Activated T-helper 1 cell treated with anti-CD3 and anti-CD28 coated beads, Interleukin-12 subunit alpha, Interleukin-12 subunit beta, Interleukin-2, Interleukin-4 antibody, amounts not matched to agents 30 ng/mL and 10 ng/mL and 1 ng/mL, durations not matched to agents 14 hours and 24 hours and 36 hours (primary cell): Measurements from ENCODE around the gene ACOD1. TPM values are rescaled to one million over a fixed set of nuclear protein-coding genes. Genes with fewer than 3 reads are reported as not detected.
A peak's percentile ranks its signal among the peaks of the same experiment; 100 is the strongest.
"Not testable (repeated sequence)": the region's sequence is repeated elsewhere in the genome, so short reads cannot be mapped to it uniquely, and the experiment has no call there.

ENCODE experiments used
- DNase-seq: peaks from one replicate; pipeline ENCODE4 v3.0.0; 2021; ENCODE audit warnings: low spot score
- H3K27ac Mint-ChIP-seq: one replicate; pipeline ENCODE4 v1.8.0; 2021; ENCODE audit warnings: mild to moderate bottlenecking, mixed read lengths
- H3K27me3 Mint-ChIP-seq: one replicate; pipeline ENCODE4 v1.8.0; 2022; ENCODE audit warnings: mild to moderate bottlenecking, moderate library complexity, mixed read lengths; ENCODE audit not compliant: insufficient read depth
- H3K36me3 Mint-ChIP-seq: one replicate; pipeline ENCODE4 v1.8.0; 2021; ENCODE audit warnings: low read depth, mixed read lengths
- H3K4me1 Mint-ChIP-seq: one replicate; pipeline ENCODE4 v1.8.0; 2021; ENCODE audit warnings: low read depth, mixed read lengths
- H3K4me3 Mint-ChIP-seq: one replicate; pipeline ENCODE4 v1.8.0; 2021; ENCODE audit warnings: mild to moderate bottlenecking, moderate library complexity, mixed read lengths
- H3K9me3 Mint-ChIP-seq: one replicate; pipeline ENCODE4 v1.8.0; 2021; ENCODE audit warnings: mixed read lengths
- intact Hi-C: fragments of 100-400 bp; cut with micrococcal nuclease; formaldehyde crosslinking; loops from one replicate; pipeline ENCODE4 v1.15.1; 2024
- total RNA-seq: library from RNA; stranded (reverse); gene quantifications from 2 replicates; pipeline ENCODE4 v1.2.3, GENCODE V29; 2022

ACOD1 gene
- not detected in 2 replicates for total RNA-seq

DNA sequence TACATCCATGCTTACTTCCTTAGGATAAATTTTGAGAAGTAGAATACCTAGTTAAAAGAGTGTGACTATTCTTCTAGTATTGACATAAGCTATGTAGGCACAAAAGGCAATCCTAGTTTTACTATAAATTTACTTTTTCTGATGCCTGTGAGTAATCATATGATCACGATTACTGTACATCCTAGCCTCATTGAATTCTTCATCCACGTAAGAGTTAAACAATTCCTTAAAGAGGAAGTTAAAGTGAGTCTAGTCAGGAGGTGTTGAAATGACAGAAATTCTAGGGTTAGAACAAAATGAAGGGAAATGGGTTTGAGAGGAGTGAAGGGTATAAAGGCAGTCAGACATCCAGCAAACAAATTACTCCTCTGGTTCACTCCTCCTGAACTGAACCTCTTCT lies at the start of gene ACOD1:
Gene ACOD1, plus strand, starts transcription at position 363 of the 400 bp plus-strand sequence. CDS start 48 bp downstream, outside the sequence.
- intact Hi-C loops, result no loop called here
- Mint-ChIP-seq H3K27me3 (peaks cover 6% of the 10 kb centered on the region), H3K4me3 (no peak within 1 kb of the TSS), H3K4me1 (no peaks in the 10 kb centered on the region), H3K9me3 (no peaks in the 10 kb centered on the region), H3K36me3 (no peaks in the 10 kb centered on the region), H3K27ac (no peak within 1 kb of the TSS)
- DNase-seq, result no peak

DNA sequence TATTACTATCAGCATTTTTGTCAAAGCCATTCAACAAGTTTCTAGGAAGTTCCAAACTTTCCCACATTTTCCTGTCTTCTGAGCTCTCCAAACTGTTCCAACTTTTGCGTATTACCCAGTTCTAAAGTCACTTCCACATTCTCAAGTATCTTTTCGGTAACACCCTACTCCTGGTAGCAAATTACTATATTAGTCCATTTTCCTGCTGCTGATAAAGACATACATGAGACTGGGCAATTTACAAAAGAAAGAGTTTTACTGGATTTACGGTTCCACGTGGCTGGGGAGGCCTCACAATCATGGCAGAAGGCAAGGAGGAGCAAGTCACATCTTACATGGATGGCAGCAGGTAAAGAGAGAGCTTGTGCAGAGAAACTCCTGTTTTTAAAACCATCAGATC lies 49.2 kb upstream of the ACOD1 start:
- Mint-ChIP-seq H3K27me3 (peaks cover 15% of the 10 kb centered on the region), H3K9me3 (peaks cover 13% of the 10 kb centered on the region), H3K4me1 (peaks cover 11% of the 10 kb centered on the region)
- DNase-seq, H3K4me3 Mint-ChIP-seq, intact Hi-C loops, H3K27ac Mint-ChIP-seq, H3K36me3 Mint-ChIP-seq: not testable (repeated sequence)

DNA sequence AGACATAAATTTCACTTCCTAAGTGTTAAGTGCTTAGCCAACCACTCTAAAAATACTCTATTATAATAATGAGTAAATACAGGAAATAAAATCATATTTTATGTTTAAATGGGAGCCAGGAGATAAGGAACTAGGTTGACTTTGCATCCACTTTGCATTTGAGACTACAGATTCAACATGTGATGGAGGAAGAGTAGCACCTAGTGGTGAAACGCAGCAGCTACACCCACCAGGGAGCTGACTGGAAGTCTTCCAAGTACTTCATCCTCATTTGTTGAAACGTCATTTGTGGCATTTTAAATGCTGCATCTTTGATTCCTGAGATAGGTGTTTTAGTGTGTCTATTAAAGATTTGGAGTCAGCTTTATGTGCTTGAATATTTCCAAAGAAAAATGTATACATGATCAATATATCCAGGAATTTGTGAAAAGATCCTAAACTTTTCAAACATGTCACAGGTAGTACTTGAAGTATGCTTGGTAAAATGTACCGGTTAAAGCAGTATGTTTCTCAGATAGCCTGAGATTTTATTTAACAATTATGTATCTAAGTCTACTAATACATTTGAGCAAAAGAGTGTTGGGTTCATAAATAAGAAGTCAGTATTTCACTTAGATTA lies 44.7 kb upstream of the ACOD1 start:
- DNase-seq, result peak; percentile 50
- peaks cover 4% of the 10 kb centered on the region for H3K36me3 Mint-ChIP-seq
- H3K4me1 Mint-ChIP-seq, result no peaks in the 10 kb centered on the region
- H3K9me3 Mint-ChIP-seq, result peaks cover 11% of the 10 kb centered on the region
- H3K27me3 Mint-ChIP-seq, result peaks cover 24% of the 10 kb centered on the region
- intact Hi-C loops, result loop anchor here (1.0 to 10.0 kb wide), 6 partner anchors 81 to 1208 kb away; no protein-coding TSS in a partner anchor
- H3K4me3 Mint-ChIP-seq, result no peak overlapping the region
- H3K27ac Mint-ChIP-seq, result no peak overlapping the region

DNA sequence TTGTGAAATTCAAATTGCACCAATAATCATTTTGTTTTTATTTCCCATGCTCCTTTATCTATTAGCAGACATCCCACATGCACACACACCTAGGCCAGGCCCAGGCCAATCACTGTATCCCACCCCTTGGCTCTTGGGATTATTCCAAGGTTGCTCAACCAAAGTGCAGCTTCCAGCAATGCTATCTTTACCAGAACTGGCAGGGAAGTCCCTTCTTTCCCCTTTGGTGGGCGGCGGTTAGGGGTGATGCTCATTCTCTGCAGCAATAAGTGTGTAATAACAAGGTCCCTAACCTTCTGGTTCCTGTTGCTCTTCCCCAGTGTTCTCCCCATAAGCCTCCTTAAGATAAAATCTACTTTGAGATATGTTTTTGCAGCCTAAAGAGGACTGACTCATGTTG lies 43.8 kb upstream of the ACOD1 start:
- Mint-ChIP-seq H3K9me3 (peaks cover 3% of the 10 kb centered on the region), H3K27ac (no peak overlapping the region), H3K4me3 (no peak overlapping the region), H3K4me1 (no peaks in the 10 kb centered on the region), H3K27me3 (peaks cover 19% of the 10 kb centered on the region), H3K36me3 (no peaks in the 10 kb centered on the region)
- no peak for DNase-seq
- intact Hi-C loops, result loop anchor here (10.0 kb wide), 1 partner anchor 890 kb away; no protein-coding TSS in a partner anchor

DNA sequence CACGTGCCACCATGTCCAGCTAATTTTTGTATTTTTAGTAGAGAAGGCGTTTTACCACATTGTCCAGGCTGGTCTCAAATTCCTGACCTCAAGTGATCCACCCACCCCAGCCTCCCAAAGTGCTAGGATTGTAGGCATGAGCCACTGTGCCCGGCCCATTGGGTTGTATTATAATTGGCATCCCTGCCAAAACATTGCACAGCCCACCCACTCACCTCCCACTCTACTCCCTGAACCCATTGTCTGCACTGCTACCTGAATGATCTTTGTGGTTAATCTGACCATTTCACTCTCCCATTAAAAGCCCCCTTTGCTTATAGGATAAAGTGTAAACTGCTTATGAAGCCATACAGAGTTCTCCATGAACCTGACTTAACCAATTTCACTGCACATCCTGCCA lies 35.8 kb upstream of the ACOD1 start:
- intact Hi-C loops, result no loop called here
- no peak overlapping the region for H3K27ac Mint-ChIP-seq
- H3K36me3 Mint-ChIP-seq, result no peaks in the 10 kb centered on the region
- H3K4me1 Mint-ChIP-seq, result no peaks in the 10 kb centered on the region
- no peak for DNase-seq
- H3K4me3 Mint-ChIP-seq, result no peak overlapping the region
- H3K9me3 Mint-ChIP-seq, result no peaks in the 10 kb centered on the region
- H3K27me3 Mint-ChIP-seq, result no peaks in the 10 kb centered on the region

DNA sequence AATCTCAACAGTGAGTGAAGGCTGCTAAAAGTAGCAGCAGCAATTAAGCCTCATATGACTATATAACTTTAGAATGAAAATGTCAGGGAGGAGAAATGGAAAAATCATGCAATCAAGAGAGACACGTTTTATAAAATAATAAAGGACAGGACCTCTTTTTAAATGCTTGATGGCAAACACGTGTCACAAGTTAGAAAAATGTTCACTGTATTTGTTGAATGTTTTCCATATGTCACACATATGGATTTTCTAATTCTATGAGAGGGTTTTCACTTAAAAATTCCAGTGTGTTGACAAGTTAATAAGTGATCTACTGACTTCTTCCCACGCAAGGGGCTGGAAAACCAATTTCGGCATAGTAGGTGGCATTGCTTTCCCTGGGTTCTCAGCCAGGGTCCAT lies 34.4 kb upstream of the ACOD1 start:
- intact Hi-C loops, result no loop called here
- Mint-ChIP-seq H3K4me3 (no peak overlapping the region), H3K27ac (no peak overlapping the region), H3K9me3 (no peaks in the 10 kb centered on the region), H3K36me3 (no peaks in the 10 kb centered on the region), H3K27me3 (no peaks in the 10 kb centered on the region), H3K4me1 (no peaks in the 10 kb centered on the region)
- DNase-seq, result no peak

DNA sequence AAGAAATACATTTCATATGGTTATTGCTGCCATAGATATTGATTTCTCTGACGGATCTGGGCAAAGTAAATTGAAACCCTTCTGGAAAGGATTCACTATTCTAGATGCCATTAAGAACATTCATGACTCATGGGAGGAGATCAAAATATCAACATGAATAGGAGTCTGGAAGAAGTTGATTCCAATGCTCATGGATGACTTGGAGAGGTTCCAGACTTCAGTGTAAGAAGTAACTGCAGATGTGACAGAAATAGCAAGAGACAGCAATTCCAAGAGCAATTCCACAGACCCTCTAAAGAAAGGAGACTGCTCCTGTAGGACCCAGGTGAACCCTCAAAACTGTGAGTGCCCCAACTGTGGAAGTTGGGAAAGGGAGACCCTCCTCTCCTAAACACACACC lies 31.2 kb upstream of the ACOD1 start:
- Mint-ChIP-seq H3K27me3 (no peaks in the 10 kb centered on the region), H3K36me3 (no peaks in the 10 kb centered on the region), H3K27ac (no peak overlapping the region), H3K9me3 (no peaks in the 10 kb centered on the region), H3K4me1 (no peaks in the 10 kb centered on the region), H3K4me3 (no peak overlapping the region)
- intact Hi-C loops, result no loop called here
- DNase-seq, result no peak

DNA sequence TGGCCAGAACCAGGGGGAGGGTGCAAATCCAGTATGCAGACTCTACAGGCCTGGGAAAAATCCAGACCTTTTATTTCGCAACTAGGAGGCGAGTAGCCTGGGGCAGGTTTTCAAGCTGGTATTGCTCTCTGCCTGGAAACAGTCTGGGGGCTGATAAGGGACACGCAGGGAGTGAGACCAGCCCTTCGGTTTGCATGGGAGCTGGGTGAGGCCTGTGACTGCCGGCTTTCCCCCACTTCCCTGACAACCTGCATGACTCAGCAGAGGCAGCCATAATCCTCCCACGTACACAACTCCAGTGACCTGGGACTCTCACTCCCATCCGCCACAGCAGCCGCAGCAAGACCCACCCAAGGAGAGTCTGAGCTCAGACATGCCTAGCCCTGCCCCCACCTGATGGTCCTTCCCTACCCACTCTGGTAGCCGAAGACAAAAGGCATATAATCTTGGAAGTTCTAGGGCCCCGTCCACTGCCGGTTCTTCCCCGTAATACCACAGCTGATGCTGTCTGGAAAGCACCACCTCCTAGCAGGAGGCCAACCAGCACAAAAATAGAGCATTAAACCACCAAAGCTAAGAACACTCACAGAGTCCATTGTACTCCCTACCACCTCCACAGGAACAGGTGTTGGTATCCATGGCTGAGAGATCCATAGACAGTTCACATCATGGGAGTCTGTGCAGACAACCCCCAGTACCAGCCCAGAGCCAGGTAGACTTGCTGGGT lies 30.4 kb upstream of the ACOD1 start:
- H3K9me3 Mint-ChIP-seq, DNase-seq, H3K27me3 Mint-ChIP-seq, H3K4me3 Mint-ChIP-seq, intact Hi-C loops, H3K36me3 Mint-ChIP-seq, H3K27ac Mint-ChIP-seq, H3K4me1 Mint-ChIP-seq: not testable (repeated sequence)

DNA sequence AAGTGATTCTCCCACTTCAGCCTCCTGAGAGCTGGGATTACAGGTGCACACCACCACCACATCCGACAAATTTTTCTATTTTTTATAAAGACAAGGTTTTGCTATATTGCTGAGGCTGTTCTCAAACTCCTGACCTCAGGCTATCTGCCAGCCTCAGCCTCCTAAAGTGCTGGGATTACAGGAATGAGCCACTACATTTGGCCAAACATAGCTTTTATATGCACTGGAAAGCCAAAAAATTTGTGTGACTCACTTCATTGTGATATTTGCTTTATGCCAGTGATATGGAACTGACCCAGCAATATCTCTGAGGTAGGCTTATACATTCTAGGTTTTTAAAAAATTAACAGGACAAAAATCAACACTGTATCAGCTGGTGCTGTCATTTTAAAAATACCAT lies 26.8 kb upstream of the ACOD1 start:
- Mint-ChIP-seq H3K27ac (no peak overlapping the region), H3K27me3 (peaks cover 2% of the 10 kb centered on the region), H3K36me3 (no peaks in the 10 kb centered on the region), H3K4me3 (no peak overlapping the region), H3K9me3 (no peaks in the 10 kb centered on the region), H3K4me1 (no peaks in the 10 kb centered on the region)
- intact Hi-C loops, result no loop called here
- no peak for DNase-seq

DNA sequence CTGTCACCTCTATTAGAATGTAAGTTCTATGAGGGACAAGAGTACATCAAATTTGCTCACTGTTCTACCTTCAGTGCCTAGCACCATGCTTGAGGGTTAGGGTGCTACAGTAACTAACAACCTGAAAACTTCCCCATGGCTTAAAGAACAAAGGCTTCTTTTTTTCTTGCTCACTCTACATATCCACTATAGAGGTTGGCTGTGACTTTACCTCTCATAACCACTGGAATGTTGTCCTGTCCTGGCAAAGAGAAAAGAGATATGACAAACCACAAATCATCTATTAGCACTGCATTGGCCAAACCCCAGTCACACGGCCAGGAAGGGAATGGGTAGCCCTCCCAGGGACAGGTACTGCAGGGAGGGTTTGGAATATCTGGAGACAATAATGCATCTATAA lies 23.2 kb upstream of the ACOD1 start:
- H3K27ac Mint-ChIP-seq, result no peak overlapping the region
- DNase-seq, result no peak
- no peaks in the 10 kb centered on the region for H3K4me1 Mint-ChIP-seq
- H3K4me3 Mint-ChIP-seq, result no peak overlapping the region
- peaks cover 7% of the 10 kb centered on the region for H3K27me3 Mint-ChIP-seq
- intact Hi-C loops, result no loop called here
- H3K9me3 Mint-ChIP-seq, result no peaks in the 10 kb centered on the region
- no peaks in the 10 kb centered on the region for H3K36me3 Mint-ChIP-seq

DNA sequence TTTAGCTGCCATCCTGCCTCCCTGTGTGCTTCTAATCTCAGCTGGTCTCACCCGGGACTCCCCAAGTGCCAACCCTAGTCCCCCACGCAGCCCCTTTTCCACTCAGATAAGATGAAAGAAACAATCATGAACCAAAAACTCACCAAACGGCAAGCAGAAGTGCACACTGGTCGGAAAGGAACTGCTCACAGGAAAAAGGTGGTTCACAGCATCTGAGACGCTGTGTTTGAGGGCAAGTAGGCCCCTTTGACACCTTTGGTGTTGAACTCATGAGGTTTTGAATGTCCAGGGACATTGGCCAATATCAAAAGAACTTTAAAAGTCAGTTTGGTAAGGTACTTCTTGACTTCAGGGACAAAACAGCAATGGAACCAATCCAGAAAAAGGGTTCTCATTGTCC lies 20.4 kb upstream of the ACOD1 start:
- Mint-ChIP-seq H3K27me3 (peaks cover 7% of the 10 kb centered on the region), H3K4me3 (no peak overlapping the region), H3K36me3 (no peaks in the 10 kb centered on the region), H3K4me1 (no peaks in the 10 kb centered on the region), H3K9me3 (peaks cover 5% of the 10 kb centered on the region), H3K27ac (no peak overlapping the region)
- DNase-seq, result no peak
- intact Hi-C loops, result no loop called here

DNA sequence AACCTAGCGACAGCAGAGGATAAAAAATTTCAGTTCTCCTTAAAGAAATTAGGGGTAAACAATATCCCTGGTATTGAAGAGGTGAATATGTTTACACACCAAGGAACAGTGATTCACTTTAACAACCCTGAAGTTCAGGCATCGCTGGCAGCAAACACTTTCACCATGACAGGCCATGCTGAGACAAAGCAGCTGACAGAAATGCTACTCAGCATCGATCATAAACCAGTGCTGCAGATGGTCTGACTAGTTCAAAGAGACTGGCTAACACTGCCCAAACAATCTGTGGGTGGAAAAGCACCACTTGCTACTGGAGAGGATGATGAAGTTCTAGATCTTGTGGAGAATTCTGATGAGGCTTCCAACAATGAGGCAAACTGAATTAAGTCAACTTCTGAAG lies 19.9 kb upstream of the ACOD1 start:
- H3K4me1 Mint-ChIP-seq, result no peaks in the 10 kb centered on the region
- H3K9me3 Mint-ChIP-seq, result peaks cover 5% of the 10 kb centered on the region
- H3K27ac Mint-ChIP-seq, result no peak overlapping the region
- H3K36me3 Mint-ChIP-seq, result no peaks in the 10 kb centered on the region
- DNase-seq, result no peak
- intact Hi-C loops, result no loop called here
- H3K27me3 Mint-ChIP-seq, result peaks cover 7% of the 10 kb centered on the region
- no peak overlapping the region for H3K4me3 Mint-ChIP-seq

DNA sequence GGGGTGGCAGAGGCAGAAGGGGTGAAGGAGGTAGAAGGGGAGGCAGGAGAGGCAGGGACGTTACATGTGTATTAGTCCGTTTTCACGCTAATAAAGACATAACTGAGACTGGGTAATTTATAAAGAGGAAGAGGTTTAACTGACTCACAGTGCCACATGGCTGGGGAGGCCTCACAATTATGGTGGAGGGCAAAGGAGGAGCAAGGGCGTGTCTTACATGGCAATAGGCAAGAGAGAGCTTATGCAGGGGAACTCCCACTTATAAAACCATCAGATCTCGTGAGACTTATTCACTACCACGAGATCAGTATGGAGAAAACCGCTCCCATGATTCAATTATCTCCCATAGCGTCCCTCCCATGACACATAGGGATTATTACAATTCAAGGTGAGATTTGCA lies 19.0 kb upstream of the ACOD1 start:
- H3K9me3 Mint-ChIP-seq, result peaks cover 5% of the 10 kb centered on the region

More for the DNA sequence above, 19.0 kb upstream of the ACOD1 start:
- Mint-ChIP-seq H3K27ac (no peak overlapping the region), H3K4me3 (no peak overlapping the region), H3K4me1 (no peaks in the 10 kb centered on the region), H3K27me3 (peaks cover 7% of the 10 kb centered on the region), H3K36me3 (no peaks in the 10 kb centered on the region)
- intact Hi-C loops, result no loop called here
- no peak for DNase-seq
